ENCODE measurements around the gene POLR2E. TPM values are rescaled to one million over a fixed set of nuclear protein-coding genes. Genes with fewer than 3 reads are reported as not detected.
A peak's percentile ranks its signal among the peaks of the same experiment; 100 is the strongest.

Gene POLR2E
- total and polyA plus RNA-seq, 2 of the 13 experiments (the other 11 are each of a cell fraction or from before 2014, with no cell fraction given) = 140 to 272 TPM

GRCh38 chr19:1093811-1094553, 1.2 kb downstream of the POLR2E start (continued):
- TF ChIP-seq TCF7 (IDR thresholded peaks at IDR 0.05; ENCODE audit: low read depth) (no peak), ZNF616 (CRISPR knock-in tag; IDR thresholded peaks at IDR 0.05; ENCODE audit: low read depth) (no peak), ZNF496 (CRISPR knock-in tag; IDR thresholded peaks at IDR 0.05; ENCODE audit: insufficient replicate concordance) (no peak), ZNF235 (CRISPR knock-in tag; IDR thresholded peaks at IDR 0.05; ENCODE audit: borderline replicate concordance) (no peak), RFX3 (CRISPR knock-in tag; IDR thresholded peaks at IDR 0.05) (no peak), NCOA2 (CRISPR knock-in tag; IDR thresholded peaks at IDR 0.05) (no peak), RFX5 (IDR thresholded peaks at IDR 0.05; ENCODE audit: low read depth, low read length) (no peak), ZNF503 (CRISPR knock-in tag; IDR thresholded peaks at IDR 0.05) (no peak), PAWR (CRISPR knock-in tag; IDR thresholded peaks at IDR 0.05; ENCODE audit: borderline replicate concordance) (no peak), YEATS2 (CRISPR knock-in tag; IDR thresholded peaks at IDR 0.05; ENCODE audit: borderline replicate concordance) (no peak), HES4 (CRISPR knock-in tag; IDR thresholded peaks at IDR 0.05; ENCODE audit: borderline replicate concordance) (no peak), CCAR2 (optimal IDR thresholded peaks at IDR 0.05; ENCODE audit: low read depth, low read length) (no peak), TOE1 (CRISPR knock-in tag; IDR thresholded peaks at IDR 0.05) (no peak), ZMYM2 (CRISPR knock-in tag; IDR thresholded peaks at IDR 0.05) (no peak), YY1 (IDR thresholded peaks at IDR 0.05; ENCODE audit: insufficient read depth, insufficient replicate concordance, low read depth, low read length) (no peak), HOXA3 (CRISPR knock-in tag; IDR thresholded peaks at IDR 0.05) (peak; percentile 47), TBL1XR1 (IDR thresholded peaks at IDR 0.05; ENCODE audit: borderline replicate concordance, low read length, partially characterized antibody) (no peak), KLF12 (CRISPR knock-in tag; IDR thresholded peaks at IDR 0.05; ENCODE audit: borderline replicate concordance) (no peak), KDM4B (CRISPR knock-in tag; IDR thresholded peaks at IDR 0.05) (no peak), ISX (CRISPR knock-in tag; conservative IDR thresholded peaks at IDR 0.05) (no peak), NR2F6 (IDR thresholded peaks at IDR 0.05) (no peak), NR2F6 (CRISPR knock-in tag; IDR thresholded peaks at IDR 0.05) (peak; percentile 49; the same call in 1 of the 2 replicates), ZFP36L2 (CRISPR knock-in tag; IDR thresholded peaks at IDR 0.05) (no peak)
- TF ChIP-seq, protein P1, sequence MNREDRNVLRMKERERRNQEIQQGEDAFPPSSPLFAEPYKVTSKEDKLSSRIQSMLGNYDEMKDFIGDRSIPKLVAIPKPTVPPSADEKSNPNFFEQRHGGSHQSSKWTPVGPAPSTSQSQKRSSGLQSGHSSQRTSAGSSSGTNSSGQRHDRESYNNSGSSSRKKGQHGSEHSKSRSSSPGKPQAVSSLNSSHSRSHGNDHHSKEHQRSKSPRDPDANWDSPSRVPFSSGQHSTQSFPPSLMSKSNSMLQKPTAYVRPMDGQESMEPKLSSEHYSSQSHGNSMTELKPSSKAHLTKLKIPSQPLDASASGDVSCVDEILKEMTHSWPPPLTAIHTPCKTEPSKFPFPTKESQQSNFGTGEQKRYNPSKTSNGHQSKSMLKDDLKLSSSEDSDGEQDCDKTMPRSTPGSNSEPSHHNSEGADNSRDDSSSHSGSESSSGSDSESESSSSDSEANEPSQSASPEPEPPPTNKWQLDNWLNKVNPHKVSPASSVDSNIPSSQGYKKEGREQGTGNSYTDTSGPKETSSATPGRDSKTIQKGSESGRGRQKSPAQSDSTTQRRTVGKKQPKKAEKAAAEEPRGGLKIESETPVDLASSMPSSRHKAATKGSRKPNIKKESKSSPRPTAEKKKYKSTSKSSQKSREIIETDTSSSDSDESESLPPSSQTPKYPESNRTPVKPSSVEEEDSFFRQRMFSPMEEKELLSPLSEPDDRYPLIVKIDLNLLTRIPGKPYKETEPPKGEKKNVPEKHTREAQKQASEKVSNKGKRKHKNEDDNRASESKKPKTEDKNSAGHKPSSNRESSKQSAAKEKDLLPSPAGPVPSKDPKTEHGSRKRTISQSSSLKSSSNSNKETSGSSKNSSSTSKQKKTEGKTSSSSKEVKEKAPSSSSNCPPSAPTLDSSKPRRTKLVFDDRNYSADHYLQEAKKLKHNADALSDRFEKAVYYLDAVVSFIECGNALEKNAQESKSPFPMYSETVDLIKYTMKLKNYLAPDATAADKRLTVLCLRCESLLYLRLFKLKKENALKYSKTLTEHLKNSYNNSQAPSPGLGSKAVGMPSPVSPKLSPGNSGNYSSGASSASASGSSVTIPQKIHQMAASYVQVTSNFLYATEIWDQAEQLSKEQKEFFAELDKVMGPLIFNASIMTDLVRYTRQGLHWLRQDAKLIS (CRISPR knock-in tag; IDR thresholded peaks at IDR 0.05) = no peak
